ENCODE data around the gene TOP3A.

Gene TOP3A, protein sequence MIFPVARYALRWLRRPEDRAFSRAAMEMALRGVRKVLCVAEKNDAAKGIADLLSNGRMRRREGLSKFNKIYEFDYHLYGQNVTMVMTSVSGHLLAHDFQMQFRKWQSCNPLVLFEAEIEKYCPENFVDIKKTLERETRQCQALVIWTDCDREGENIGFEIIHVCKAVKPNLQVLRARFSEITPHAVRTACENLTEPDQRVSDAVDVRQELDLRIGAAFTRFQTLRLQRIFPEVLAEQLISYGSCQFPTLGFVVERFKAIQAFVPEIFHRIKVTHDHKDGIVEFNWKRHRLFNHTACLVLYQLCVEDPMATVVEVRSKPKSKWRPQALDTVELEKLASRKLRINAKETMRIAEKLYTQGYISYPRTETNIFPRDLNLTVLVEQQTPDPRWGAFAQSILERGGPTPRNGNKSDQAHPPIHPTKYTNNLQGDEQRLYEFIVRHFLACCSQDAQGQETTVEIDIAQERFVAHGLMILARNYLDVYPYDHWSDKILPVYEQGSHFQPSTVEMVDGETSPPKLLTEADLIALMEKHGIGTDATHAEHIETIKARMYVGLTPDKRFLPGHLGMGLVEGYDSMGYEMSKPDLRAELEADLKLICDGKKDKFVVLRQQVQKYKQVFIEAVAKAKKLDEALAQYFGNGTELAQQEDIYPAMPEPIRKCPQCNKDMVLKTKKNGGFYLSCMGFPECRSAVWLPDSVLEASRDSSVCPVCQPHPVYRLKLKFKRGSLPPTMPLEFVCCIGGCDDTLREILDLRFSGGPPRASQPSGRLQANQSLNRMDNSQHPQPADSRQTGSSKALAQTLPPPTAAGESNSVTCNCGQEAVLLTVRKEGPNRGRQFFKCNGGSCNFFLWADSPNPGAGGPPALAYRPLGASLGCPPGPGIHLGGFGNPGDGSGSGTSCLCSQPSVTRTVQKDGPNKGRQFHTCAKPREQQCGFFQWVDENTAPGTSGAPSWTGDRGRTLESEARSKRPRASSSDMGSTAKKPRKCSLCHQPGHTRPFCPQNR

DNA sequence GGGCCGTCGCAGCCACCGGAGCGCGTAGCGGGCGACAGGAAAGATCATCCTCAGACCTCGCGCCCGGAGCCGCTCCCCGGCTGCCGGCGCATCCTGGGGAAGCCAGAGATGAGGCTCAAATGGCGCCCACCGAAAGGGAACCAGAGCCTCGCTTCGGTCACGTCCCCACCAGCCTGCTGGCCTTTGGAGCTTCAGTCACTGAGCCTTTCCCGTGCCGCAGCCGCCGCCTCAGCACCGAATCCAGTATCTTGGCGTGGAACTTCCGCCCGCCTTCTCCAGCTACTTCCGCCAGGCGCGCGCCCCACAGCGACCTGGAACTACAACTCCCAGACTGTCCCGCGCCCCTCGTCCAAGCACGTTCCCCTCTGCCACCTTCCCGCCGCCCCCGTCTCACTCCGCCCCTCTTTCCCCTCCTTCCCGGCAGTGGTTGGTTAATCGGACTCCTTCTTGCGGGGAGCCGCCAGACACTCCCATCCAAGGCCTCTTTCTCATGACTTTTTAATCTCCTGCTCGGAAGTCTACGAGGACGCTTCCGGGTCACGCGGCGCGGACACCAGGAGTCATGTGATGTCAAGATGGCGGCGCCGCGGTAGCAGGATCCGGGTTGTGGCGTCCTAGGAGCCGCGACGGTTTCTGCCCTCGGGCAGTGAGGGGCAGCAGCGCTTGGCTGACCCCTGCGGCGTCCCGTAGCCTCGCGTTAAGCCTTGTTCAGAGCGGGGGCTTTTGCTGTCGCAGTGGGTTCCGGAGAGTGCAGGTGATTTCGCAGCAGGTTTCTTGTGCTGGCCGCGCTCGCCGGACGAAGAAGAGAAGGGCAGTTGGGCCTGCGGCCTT is at the start of gene TOP3A, which contains the start of gene SMCR8:
Gene TOP3A (minus strand): TSS at position 264 of the 831 bp plus-strand sequence. CDS start 216 bp downstream, at position 48.
Gene SMCR8 (plus strand): TSS at position 563 of the 831 bp plus-strand sequence. CDS start 497 bp downstream, outside the sequence.
- peak within 1 kb of the TSS; percentile 98 for H3K4me3 ChIP-seq (ENCODE audit: low read depth, low read length)
- DNase-seq (ENCODE audit: low read depth): peak; percentile 98
- TF ChIP-seq, protein P1, sequence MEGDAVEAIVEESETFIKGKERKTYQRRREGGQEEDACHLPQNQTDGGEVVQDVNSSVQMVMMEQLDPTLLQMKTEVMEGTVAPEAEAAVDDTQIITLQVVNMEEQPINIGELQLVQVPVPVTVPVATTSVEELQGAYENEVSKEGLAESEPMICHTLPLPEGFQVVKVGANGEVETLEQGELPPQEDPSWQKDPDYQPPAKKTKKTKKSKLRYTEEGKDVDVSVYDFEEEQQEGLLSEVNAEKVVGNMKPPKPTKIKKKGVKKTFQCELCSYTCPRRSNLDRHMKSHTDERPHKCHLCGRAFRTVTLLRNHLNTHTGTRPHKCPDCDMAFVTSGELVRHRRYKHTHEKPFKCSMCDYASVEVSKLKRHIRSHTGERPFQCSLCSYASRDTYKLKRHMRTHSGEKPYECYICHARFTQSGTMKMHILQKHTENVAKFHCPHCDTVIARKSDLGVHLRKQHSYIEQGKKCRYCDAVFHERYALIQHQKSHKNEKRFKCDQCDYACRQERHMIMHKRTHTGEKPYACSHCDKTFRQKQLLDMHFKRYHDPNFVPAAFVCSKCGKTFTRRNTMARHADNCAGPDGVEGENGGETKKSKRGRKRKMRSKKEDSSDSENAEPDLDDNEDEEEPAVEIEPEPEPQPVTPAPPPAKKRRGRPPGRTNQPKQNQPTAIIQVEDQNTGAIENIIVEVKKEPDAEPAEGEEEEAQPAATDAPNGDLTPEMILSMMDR (IDR thresholded peaks at IDR 0.05; ENCODE audit: insufficient read depth, low read depth, low read length, missing control alignments): no peak

DNA sequence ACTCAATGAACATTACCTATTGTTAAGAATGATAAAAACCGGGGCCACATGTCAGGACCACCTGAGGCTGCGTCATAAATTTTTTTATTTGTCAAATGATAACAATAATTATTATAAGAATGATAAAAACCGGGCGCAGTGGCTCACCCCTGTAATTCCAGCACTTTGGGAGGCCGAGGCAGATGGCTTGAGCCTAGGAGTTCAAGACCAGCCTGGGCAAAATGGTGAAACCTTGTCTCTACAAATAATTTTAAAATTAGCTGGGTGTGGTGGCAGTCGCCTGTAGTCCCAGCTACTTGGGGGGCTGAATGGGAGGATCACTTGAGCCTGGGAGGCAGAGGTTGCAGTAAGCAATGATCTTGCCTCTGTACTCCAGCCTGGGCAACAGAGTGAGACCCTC is 49.4 kb upstream of the TOP3A start:
- DNase-seq (ENCODE audit: low read depth): no peak
- no peak overlapping the region for H3K4me3 ChIP-seq (ENCODE audit: low read depth, low read length)
- TF ChIP-seq, protein P1 (IDR thresholded peaks at IDR 0.05; ENCODE audit: insufficient read depth, low read depth, low read length, missing control alignments): no peak

DNA sequence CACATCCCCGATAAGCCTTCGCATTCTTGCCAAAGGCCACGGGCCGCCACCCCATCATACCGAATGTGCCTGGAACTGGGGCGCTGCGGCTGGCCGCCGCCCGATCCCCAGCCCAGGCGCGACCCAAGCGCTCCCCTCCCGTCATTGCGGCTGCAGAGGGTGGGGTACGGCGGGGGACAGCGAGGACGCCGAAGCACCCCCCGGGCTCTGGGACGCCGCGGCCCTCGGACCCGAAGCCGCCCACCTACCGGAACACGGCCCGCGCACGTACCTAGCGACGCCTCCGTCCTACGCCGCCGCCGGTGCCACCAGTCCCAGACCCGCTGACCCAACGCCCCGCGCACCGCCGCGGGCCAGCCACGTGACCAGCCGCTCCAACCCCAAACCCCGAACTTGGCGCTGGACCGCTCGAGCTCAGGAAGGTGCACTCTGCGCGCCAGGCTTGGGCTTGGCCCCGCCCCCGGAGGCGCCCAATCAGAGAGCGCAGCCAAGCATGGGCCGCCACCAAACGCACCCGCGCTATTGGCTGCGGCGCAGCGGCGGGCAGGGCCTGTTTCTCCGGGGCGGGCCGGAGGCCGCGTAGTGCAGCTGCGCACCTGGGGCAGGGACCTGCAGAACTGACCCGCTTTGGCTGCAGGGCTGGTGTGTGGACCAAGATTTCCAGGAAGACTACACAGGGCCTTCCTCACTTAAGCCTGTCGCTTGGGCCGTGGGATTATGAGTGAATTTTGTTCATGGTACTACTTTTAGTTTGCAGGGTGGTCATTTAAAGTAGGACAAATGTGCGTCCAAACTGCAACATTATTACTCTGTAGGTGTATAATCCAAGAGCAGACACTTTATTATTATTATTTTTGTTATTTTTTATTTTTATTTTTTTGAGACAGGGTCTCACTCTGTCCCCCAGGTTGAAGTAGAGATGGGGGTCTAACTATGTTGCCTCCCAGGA is 48.6 kb upstream of the TOP3A start, which contains the start of gene SHMT1:
Gene SHMT1 (minus strand): TSS at position 450 of the 949 bp plus-strand sequence. CDS start 7,569 bp downstream, outside the sequence.
- TF ChIP-seq, protein P1 (IDR thresholded peaks at IDR 0.05; ENCODE audit: insufficient read depth, low read depth, low read length, missing control alignments): no peak
- peak; percentile 96 for DNase-seq (ENCODE audit: low read depth)
- peak within 1 kb of the TSS; percentile 58 for H3K4me3 ChIP-seq (ENCODE audit: low read depth, low read length)

DNA sequence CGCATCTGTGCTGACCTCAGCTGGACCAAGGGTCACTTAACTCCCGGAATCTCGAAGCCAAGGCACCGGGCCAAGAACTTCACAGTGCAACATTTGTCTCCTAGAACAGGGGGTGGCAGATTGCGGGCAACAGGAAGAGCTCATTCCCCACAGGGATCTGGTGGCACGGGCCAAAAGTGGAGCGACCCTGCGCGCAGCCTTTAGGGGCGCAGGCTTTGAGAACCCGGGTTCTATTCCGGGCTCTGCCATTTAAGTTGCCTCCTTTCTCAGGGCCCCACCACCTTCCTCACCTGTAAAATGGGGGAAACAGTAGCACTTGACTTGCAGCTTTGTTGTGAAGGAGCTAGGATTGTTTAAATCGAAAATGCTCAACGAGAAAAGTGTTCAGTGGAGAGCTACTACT is 47.9 kb upstream of the TOP3A start:
- TF ChIP-seq, protein P1 (IDR thresholded peaks at IDR 0.05; ENCODE audit: insufficient read depth, low read depth, low read length, missing control alignments): no peak
- DNase-seq (ENCODE audit: low read depth): peak; percentile 42
- H3K4me3 ChIP-seq (ENCODE audit: low read depth, low read length): peak overlapping the region; percentile 58

DNA sequence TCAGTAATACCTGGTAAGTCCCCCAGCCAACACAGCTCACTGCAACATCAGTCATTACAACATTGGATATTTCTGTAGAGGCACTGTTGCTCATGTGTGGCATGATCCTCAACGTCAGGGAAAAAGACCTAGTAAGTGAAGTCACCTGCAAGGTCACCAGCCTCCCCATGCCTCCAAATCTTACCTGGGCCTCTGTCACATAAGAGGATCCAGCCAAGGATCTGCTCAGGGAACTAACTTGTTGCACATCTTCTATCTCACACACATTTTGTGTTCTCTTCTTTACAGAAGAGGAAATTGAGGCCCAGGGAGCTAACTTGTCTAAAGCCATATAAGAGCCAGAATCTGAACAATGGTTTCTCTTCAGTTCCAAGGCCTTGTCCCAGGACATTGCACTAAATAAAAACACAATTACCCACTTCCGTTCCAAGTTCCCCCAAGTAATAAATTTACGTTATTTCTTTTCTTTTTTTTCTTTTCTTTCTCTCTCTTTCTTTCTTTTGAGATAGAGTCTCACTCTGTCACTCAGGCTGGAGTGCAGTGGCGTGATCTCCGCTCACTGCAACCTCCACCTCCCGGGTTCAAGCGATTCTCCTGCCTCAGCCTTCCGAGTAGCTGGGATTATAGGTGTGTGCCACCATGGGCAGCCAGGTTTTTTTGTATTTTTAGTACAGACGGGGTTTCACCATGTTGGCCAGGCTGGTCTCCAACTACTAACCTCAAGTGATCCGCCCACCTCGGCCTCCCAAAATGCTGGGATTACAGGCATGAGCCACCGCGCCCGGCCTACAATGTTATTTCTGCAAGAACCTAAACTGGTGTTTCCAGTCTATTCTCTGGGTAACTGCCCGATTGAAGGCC is 47.3 kb upstream of the TOP3A start:
- TF ChIP-seq, protein P1 (IDR thresholded peaks at IDR 0.05; ENCODE audit: insufficient read depth, low read depth, low read length, missing control alignments): no peak
- peak overlapping the region; percentile 58 for H3K4me3 ChIP-seq (ENCODE audit: low read depth, low read length)
- no peak for DNase-seq (ENCODE audit: low read depth)
